GM06990 (cell line): ENCODE results near the gene HMGB4.

Experiments used
- DNase-seq: peaks from one replicate; pipeline ENCODE4 v3.0.0-alpha.2; 2011; ENCODE audit not compliant: insufficient read length; ENCODE audit errors: extremely low read depth
- H3K27me3 ChIP-seq: replicated peaks from 2 replicates; pipeline ENCODE4 v1.6.0; 2011; ENCODE audit warnings: low read length; ENCODE audit not compliant: control insufficient read depth, insufficient read depth
- H3K36me3 ChIP-seq: 2 replicates; pipeline ENCODE4 v1.5.1; 2011; ENCODE audit warnings: low read length; ENCODE audit not compliant: control insufficient read depth, insufficient read depth
- H3K4me3 ChIP-seq: replicated peaks from 2 replicates; pipeline ENCODE4 v1.5.1; 2011; ENCODE audit warnings: low read depth, mild to moderate bottlenecking, control low read depth, low read length
- TF ChIP-seq, protein P1 (sequence below): IDR thresholded peaks from 2 replicates; pipeline ENCODE4 v1.5.1; 2011; ENCODE audit warnings: low read length, control low read depth, mild to moderate bottlenecking, inconsistent platforms; ENCODE audit not compliant: insufficient read depth, poor library complexity, severe bottlenecking

Gene HMGB4

DNA sequence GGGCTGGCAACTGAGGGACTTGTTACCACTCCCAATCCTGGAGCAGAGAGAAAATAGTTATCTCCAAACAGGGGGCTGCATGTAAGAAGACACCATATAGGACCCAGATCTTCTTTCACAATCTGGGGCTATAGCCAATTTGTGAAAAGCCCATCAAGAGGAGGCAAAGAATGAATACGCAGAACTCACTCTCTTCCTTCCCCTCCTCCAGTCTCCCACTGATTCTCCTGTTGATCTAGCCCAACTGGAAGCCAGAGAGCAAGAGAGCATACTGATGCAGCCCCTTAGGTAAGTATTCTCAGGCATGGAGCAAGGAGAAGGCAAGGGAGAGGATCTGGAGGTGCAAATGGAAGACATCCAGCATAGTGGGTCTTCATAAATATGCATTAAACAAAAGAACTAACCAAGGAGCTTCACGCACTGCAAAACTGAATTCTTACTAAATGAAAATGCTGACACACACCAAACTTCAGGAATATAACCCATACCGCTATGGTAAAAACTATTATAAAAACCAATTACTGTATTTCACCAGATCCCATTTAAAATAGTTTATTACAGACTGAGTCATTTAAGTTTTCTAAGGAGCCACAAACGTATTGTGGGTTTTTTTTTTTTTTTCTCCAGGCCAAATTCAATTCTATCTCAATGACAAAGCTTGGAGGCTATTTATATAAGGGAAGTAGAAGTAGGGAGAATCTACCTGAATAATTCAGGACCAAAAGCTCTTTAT is 15.5 kb upstream of the HMGB4 start:
- no peak for DNase-seq
- Histone ChIP-seq H3K36me3 (no peaks in the 10 kb centered on the region), H3K27me3 (no peaks in the 10 kb centered on the region; the same call in 1 of the 2 replicates), H3K4me3 (no peak overlapping the region)
- TF ChIP-seq, protein P1, sequence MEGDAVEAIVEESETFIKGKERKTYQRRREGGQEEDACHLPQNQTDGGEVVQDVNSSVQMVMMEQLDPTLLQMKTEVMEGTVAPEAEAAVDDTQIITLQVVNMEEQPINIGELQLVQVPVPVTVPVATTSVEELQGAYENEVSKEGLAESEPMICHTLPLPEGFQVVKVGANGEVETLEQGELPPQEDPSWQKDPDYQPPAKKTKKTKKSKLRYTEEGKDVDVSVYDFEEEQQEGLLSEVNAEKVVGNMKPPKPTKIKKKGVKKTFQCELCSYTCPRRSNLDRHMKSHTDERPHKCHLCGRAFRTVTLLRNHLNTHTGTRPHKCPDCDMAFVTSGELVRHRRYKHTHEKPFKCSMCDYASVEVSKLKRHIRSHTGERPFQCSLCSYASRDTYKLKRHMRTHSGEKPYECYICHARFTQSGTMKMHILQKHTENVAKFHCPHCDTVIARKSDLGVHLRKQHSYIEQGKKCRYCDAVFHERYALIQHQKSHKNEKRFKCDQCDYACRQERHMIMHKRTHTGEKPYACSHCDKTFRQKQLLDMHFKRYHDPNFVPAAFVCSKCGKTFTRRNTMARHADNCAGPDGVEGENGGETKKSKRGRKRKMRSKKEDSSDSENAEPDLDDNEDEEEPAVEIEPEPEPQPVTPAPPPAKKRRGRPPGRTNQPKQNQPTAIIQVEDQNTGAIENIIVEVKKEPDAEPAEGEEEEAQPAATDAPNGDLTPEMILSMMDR: no peak

DNA sequence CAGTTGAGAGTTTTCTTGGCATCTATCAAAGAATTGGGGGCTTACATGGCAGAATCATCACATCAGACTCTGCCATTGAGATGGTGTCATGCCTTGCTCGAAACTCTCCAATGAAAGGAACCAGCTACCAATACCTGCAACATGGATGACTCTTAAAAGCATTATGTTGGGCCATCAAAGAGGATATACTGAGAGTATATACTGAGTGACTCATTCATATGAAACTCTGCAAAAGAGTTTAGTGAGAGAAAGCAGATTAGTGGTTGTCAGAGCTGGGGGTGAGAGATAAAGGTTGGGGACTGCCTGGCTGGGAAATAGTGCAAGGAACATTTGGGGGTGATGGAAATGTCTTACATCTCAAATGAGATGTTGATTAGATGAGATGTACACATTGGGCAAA is 14.7 kb upstream of the HMGB4 start:
- H3K27me3 ChIP-seq: no peaks in the 10 kb centered on the region; the same call in 1 of the 2 replicates
- no peak for DNase-seq
- TF ChIP-seq, protein P1: no peak
- H3K36me3 ChIP-seq: no peaks in the 10 kb centered on the region
- H3K4me3 ChIP-seq: no peak overlapping the region

DNA sequence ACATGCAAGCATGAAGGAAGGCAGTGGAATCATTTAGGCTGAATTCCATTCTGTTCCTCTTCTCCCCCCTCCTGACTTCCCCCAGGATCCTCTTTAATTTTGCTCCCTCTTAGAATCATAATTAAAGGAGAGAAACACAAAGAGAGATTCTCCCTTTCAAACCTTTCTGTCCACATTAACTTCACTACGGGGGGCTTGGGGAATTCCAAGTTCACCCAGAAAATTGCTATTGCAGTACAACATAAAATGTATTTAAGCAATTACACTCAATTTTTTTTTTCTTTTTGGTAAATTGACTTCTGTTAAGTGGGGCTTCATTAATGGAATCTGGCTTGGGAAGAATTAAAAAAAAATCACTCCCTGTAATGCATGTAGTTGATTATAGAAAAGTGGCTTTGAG is 13.4 kb upstream of the HMGB4 start:
- TF ChIP-seq, protein P1: no peak
- H3K36me3 ChIP-seq: no peaks in the 10 kb centered on the region
- H3K27me3 ChIP-seq: no peaks in the 10 kb centered on the region; the same call in none of the 2 replicates
- no peak for DNase-seq
- no peak overlapping the region for H3K4me3 ChIP-seq

DNA sequence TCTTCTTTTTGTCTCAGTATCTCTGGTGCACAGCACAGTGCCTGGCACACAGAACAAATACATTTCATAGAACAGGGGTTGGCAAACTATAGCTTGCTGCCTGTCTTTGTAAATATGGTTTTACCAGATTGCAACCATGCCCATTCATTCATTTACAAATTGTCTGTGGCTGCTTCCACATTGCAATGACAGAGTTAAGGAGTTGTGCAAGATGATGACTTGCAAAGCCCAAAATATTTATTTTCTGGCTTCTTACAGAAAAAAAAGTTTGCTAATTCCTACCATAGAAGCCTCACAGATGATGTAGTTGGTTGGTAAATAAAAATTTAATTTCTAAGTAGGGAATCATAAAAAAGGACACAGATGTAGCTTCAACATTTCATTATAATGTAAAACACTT is 11.2 kb upstream of the HMGB4 start:
- no peak for DNase-seq
- H3K36me3 ChIP-seq: no peaks in the 10 kb centered on the region
- H3K27me3 ChIP-seq: no peaks in the 10 kb centered on the region; the same call in none of the 2 replicates
- TF ChIP-seq, protein P1: no peak
- no peak overlapping the region for H3K4me3 ChIP-seq

DNA sequence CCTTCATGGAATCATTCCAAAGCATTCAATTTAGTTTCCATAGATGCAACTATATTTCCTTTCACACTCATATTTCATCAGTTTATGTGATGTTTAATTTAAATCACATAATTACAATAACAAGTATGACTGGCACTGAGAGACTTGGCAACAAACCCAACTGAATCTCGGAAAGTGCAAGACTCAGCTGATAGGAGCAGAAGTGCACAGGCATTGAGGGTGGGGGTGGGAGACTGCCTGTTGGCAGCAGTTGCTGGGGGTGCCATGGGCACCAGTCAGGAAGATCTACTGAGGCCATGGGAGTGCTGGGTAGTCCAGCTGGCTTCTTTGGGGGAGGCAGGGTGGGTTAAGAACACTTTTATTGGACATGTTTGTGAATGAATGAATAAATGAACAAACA is 10.4 kb upstream of the HMGB4 start:
- no peak overlapping the region for H3K4me3 ChIP-seq
- no peaks in the 10 kb centered on the region for H3K36me3 ChIP-seq
- TF ChIP-seq, protein P1: no peak
- no peak for DNase-seq
- H3K27me3 ChIP-seq: no peaks in the 10 kb centered on the region; the same call in none of the 2 replicates
